HEK293T (cell line): ENCODE data around the gene NADK.

Source experiments
- CTCF ChIA-PET: fragments of 350-600 bp; formaldehyde crosslinking; extraction: SDS; loops from one replicate; lab custom pipeline; 2021; ENCODE audit warnings: antibody characterized with exemption, inconsistent platforms; lab: Yijun Ruan, JAX
- POLR2A ChIA-PET: fragments of 350-600 bp; formaldehyde crosslinking; extraction: SDS; loops from one replicate; lab custom pipeline; 2020; ENCODE audit warnings: antibody characterized with exemption, inconsistent platforms; lab: Yijun Ruan, JAX
- DNase-seq: peaks from one replicate; pipeline ENCODE4 v3.0.0; 2012; ENCODE audit warnings: mixed read lengths; ENCODE audit errors: extremely low spot score
- ARNT ChIP-seq: fragments of 450-650 bp; IDR thresholded peaks from 2 replicates; pipeline ENCODE4 v1.6.1; 2017; ENCODE audit warnings: mild to moderate bottlenecking
- BHLHE40 ChIP-seq: fragments of 450-650 bp; IDR thresholded peaks from 2 replicates; pipeline ENCODE4 v1.6.1; 2016; ENCODE audit warnings: mild to moderate bottlenecking, moderate library complexity, borderline replicate concordance
- CTBP1 ChIP-seq: fragments of 450-650 bp; IDR thresholded peaks from 2 replicates; pipeline ENCODE4 v1.6.1; 2016; ENCODE audit warnings: borderline replicate concordance
- ELF4 ChIP-seq: fragments of 450-650 bp; IDR thresholded peaks from 2 replicates; pipeline ENCODE4 v1.6.1; 2017; ENCODE audit warnings: antibody characterized with exemption
- FOXA1 ChIP-seq: fragments of 450-650 bp; IDR thresholded peaks from 2 replicates; pipeline ENCODE4 v1.6.1; 2016; ENCODE audit warnings: mild to moderate bottlenecking
- FOXK2 ChIP-seq: fragments of 450-650 bp; IDR thresholded peaks from 2 replicates; pipeline ENCODE4 v1.6.1; 2016; ENCODE audit warnings: mild to moderate bottlenecking
- FOXM1 ChIP-seq: fragments of 450-650 bp; IDR thresholded peaks from 2 replicates; pipeline ENCODE4 v1.6.1; 2017; ENCODE audit warnings: mild to moderate bottlenecking, borderline replicate concordance
- HDGF ChIP-seq: fragments of 450-650 bp; IDR thresholded peaks from 2 replicates; pipeline ENCODE4 v1.6.1; 2017; ENCODE audit warnings: antibody characterized with exemption, borderline replicate concordance
- L3MBTL2 ChIP-seq: fragments of 450-650 bp; conservative IDR thresholded peaks from 2 replicates; pipeline ENCODE4 v1.6.1; 2016; ENCODE audit warnings: mild to moderate bottlenecking
- LEF1 ChIP-seq: fragments of 450-650 bp; IDR thresholded peaks from 2 replicates; pipeline ENCODE4 v1.6.1; 2017; ENCODE audit warnings: mild to moderate bottlenecking, borderline replicate concordance
- NFRKB ChIP-seq: fragments of 450-650 bp; IDR thresholded peaks from 2 replicates; pipeline ENCODE4 v1.6.1; 2016; ENCODE audit warnings: mild to moderate bottlenecking, moderate library complexity
- SP1 ChIP-seq: fragments of 450-650 bp; IDR thresholded peaks from 2 replicates; pipeline ENCODE4 v1.6.1; 2017
- SUZ12 ChIP-seq: fragments of 450-650 bp; IDR thresholded peaks from 2 replicates; pipeline ENCODE4 v1.6.1; 2016; ENCODE audit warnings: mild to moderate bottlenecking
- TARDBP ChIP-seq: fragments of 450-650 bp; IDR thresholded peaks from 2 replicates; pipeline ENCODE4 v1.6.1; 2016
- ZNF384 ChIP-seq: fragments of 450-650 bp; IDR thresholded peaks from 2 replicates; pipeline ENCODE4 v1.6.1; 2016
- TF ChIP-seq, protein P1 (sequence below): fragments of 450-650 bp; IDR thresholded peaks from 2 replicates; pipeline ENCODE4 v1.6.1; 2016

Gene NADK

GRCh38 chr1:1782399-1783221, 4.3 kb upstream of the NADK start:
- TF ChIP-seq HDGF (no peak), CTBP1 (no peak), NFRKB (no peak), TARDBP (no peak), BHLHE40 (no peak), SP1 (no peak), FOXA1 (no peak), FOXK2 (no peak), SUZ12 (no peak), L3MBTL2 (no peak), ZNF384 (no peak), LEF1 (no peak), ARNT (no peak), FOXM1 (no peak), ELF4 (no peak)
- TF ChIP-seq, protein P1, sequence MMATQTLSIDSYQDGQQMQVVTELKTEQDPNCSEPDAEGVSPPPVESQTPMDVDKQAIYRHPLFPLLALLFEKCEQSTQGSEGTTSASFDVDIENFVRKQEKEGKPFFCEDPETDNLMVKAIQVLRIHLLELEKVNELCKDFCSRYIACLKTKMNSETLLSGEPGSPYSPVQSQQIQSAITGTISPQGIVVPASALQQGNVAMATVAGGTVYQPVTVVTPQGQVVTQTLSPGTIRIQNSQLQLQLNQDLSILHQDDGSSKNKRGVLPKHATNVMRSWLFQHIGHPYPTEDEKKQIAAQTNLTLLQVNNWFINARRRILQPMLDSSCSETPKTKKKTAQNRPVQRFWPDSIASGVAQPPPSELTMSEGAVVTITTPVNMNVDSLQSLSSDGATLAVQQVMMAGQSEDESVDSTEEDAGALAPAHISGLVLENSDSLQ, result no peak
- ChIA-PET POLR2A (interaction anchor here (0.6 kb wide), 1 partner anchor 66 kb away, joined by 3 read pairs; no protein-coding TSS in a partner anchor), CTCF (no interaction called here)
- DNase-seq, result no peak

DNA sequence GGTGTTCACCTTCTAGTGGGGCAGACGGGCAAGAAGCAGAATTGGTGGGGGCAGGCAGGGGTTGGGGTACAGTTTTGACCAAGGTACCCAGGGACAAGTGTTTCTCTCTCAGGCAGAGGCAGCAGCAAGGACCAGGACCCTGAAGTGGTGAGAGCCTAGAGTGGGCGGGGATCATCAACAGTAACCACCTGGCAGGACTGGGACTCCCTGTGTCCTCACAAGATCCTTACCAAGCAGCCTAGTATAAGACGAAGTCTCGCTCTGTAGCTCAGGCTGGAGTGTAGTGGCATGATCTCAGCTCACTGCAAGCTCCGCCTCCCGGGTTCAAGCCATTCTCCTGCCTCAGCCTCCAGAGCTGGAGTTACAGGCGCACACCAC, 3.2 kb upstream of the NADK start:
- ChIA-PET POLR2A (no interaction called here), CTCF (no interaction called here)
- TF ChIP-seq, protein P1, result no peak
- no peak for TF ChIP-seq LEF1
- no peak for TF ChIP-seq SP1
- no peak for TF ChIP-seq FOXM1
- TF ChIP-seq ELF4, result no peak
- no peak for TF ChIP-seq L3MBTL2
- TF ChIP-seq ZNF384, result no peak
- no peak for TF ChIP-seq HDGF
- no peak for TF ChIP-seq FOXK2
- no peak for TF ChIP-seq ARNT
- no peak for TF ChIP-seq TARDBP
- TF ChIP-seq NFRKB, result no peak
- no peak for TF ChIP-seq SUZ12
- no peak for TF ChIP-seq BHLHE40
- no peak for TF ChIP-seq CTBP1
- TF ChIP-seq FOXA1, result no peak
- DNase-seq, result no peak

DNA sequence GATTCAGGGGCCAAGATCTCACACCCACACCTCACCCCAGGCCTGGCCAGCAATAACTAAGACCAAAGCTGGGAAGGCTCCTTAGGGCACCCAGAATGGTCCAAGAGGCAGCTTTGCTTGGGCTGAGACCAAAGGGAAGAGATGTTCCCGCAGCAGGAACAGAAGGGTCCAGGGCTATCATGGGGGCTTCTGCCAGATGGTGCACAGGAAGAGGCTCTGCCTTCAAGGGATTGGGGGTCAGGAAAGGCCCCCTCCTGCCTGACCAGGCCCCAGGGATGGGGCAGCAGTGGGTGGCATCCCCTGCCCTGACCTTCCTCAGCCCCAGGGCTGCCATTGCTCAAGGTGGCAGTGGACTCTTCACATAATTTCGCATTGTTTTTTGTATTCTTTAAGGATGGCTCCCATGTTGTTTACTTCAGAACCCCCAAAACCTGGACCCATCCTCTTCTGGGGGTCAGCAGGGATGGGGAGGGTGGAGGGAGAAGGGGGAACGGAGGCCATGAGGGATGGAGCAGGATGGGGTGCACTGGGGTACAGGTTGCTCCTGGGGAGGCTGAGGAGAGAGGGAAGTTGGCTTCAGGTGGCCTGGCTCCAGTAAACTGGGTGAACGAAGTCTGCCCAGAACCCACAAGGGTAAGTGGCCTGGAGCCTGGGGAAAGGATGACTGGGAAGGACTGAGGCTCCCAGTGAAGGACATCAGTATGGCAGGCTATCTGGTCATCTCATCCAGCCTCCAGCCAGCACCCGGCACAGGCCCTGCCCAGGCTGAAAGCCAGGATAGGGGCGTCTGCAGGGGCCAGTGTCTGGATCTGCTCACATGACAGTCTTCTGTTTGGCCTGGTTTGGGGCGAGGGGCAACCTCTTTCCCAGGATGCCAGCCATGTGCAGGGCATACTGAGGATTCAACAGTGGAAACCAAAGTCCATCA, 2.6 kb upstream of the NADK start:
- DNase-seq, result no peak
- ChIA-PET CTCF (interaction anchor here (0.6 to 1.2 kb wide), 2 partner anchors 8 to 128 kb away, joined by 3 read pairs; no protein-coding TSS in a partner anchor), POLR2A (interaction anchor here (2.2 kb wide), 1 partner anchor 128 kb away, joined by 9 read pairs; no protein-coding TSS in a partner anchor)
- TF ChIP-seq SUZ12, result no peak

GRCh38 chr1:1779691-1780597, 1.7 kb upstream of the NADK start:
- ChIA-PET CTCF (interaction anchor here (0.6 to 1.2 kb wide), 2 partner anchors 9 to 129 kb away, joined by 3 read pairs; no protein-coding TSS in a partner anchor), POLR2A (interaction anchor here (0.9 to 2.2 kb wide), 5 partner anchors 9 to 129 kb away, joined by 3 to 9 read pairs (median 3); no protein-coding TSS in a partner anchor)
- DNase-seq, result no peak
- TF ChIP-seq ZNF384 (no peak), SUZ12 (no peak), NFRKB (no peak), HDGF (no peak), ELF4 (no peak), L3MBTL2 (no peak), FOXA1 (no peak), TARDBP (no peak), LEF1 (no peak), FOXK2 (no peak), ARNT (no peak)
- TF ChIP-seq, protein P1, result no peak

GRCh38 chr1:1779320-1779675, 1.0 kb upstream of the NADK start:
- DNase-seq, result no peak
- TF ChIP-seq SUZ12 (no peak), ELF4 (no peak), ARNT (no peak), FOXM1 (no peak), CTBP1 (no peak), FOXK2 (no peak), NFRKB (no peak), L3MBTL2 (no peak), HDGF (no peak), SP1 (no peak), LEF1 (no peak), TARDBP (no peak), BHLHE40 (no peak)
- TF ChIP-seq, protein P1, result no peak
- ChIA-PET POLR2A (interaction anchor here (0.5 to 2.2 kb wide), 6 partner anchors 10 to 129 kb away, joined by 3 to 9 read pairs (median 3); no protein-coding TSS in a partner anchor), CTCF (no interaction called here)
